A549 (cell line): ENCODE measurements around the gene SKAP1. TPM values are rescaled to one million over a fixed set of nuclear protein-coding genes. Genes with fewer than 3 reads are reported as not detected.

Experiments
- ATAC-seq, 2 experiments: fragments of 200-7000 bp in 1 of 2; fragments of >200 bp in 1 of 2; cut with Nextera tagmentation in 1 of 2; cut with Tn5 transposase in 1 of 2; 3 replicates each; pipeline versions ENCODE4 v1.8.0 to v1.9.1; 2018 to 2020; ENCODE audit warnings: mild to moderate bottlenecking in 1 of 2, moderate library complexity in 1 of 2
- CTCF ChIA-PET: fragments of 300-600 bp; sonication (Branson Sonifier 250); formaldehyde crosslinking; extraction: SDS; loops from one replicate; lab custom pipeline; 2021; ENCODE audit warnings: antibody characterized with exemption, inconsistent platforms; lab: Yijun Ruan, JAX
- POLR2A ChIA-PET: fragments of 350-600 bp; formaldehyde crosslinking; extraction: SDS; loops from one replicate; lab custom pipeline; 2021; ENCODE audit warnings: antibody characterized with exemption, inconsistent platforms; lab: Yijun Ruan, JAX
- DNase-seq, 2 experiments: peaks; one replicate each; pipeline versions ENCODE4 v3.0.0 to v3.0.0-alpha.2; 2011 to 2016; ENCODE audit warnings: low read depth in 1 of 2, low spot score in 1 of 2
- FAIRE-seq: peaks from 2 replicates; lab custom pipeline; 2011; peaks lifted over from hg19 to GRCh38; lab: Jason Lieb, UNC
- H3K27ac ChIP-seq, 2 experiments: fragments of >200 bp; sonication (Bioruptor Twin); formaldehyde crosslinking; 3 replicates each; pipeline ENCODE4 v1.5.1; 2016 to 2017
- H3K4me1 ChIP-seq: fragments of >200 bp; sonication (Bioruptor Twin); formaldehyde crosslinking; 3 replicates; pipeline ENCODE4 v1.6.1; 2016
- H3K4me2 ChIP-seq: fragments of >200 bp; sonication (Bioruptor Twin); formaldehyde crosslinking; 3 replicates; pipeline ENCODE4 v1.6.1; 2016
- H3K4me3 ChIP-seq: fragments of >200 bp; sonication (Bioruptor Twin); formaldehyde crosslinking; 3 replicates; pipeline ENCODE4 v1.5.1; 2016
- H3K9me3 ChIP-seq: fragments of >200 bp; sonication (Bioruptor Twin); formaldehyde crosslinking; 3 replicates; pipeline ENCODE4 v1.6.1; 2016
- CEBPB ChIP-seq, 2 experiments: fragments of >200 bp in 1 of 2; sonication (Bioruptor Twin) in 1 of 2; formaldehyde crosslinking in 1 of 2; IDR thresholded peaks; 2 replicates each; pipeline ENCODE4 v1.6.1; 2012 to 2016
- CHD4 ChIP-seq: fragments of 200-600 bp; sonication (generic); IDR thresholded peaks from 2 replicates; pipeline ENCODE4 v1.6.1; 2016; ENCODE audit warnings: antibody characterized with exemption, mild to moderate bottlenecking, borderline replicate concordance
- EHF ChIP-seq: fragments of 250-450 bp; sonication (Bioruptor Pico); IDR thresholded peaks from 2 replicates; pipeline ENCODE4 v1.5.0; 2020; ENCODE audit warnings: mild to moderate bottlenecking
- EP300 ChIP-seq, 2 experiments: fragments of >200 bp; sonication (Bioruptor Twin); formaldehyde crosslinking; IDR thresholded peaks; 2 replicates in 1 of 2; 3 replicates in 1 of 2; pipeline ENCODE4 v1.6.1; 2016 to 2017
- FOSL2 ChIP-seq, 2 experiments: fragments of 450-650 bp in 1 of 2; fragments of >200 bp in 1 of 2; sonication (Bioruptor Twin) in 1 of 2; formaldehyde crosslinking; IDR thresholded peaks; 2 replicates each; pipeline versions ENCODE4 v1.5.0 to v1.6.1; 2016 to 2020; ENCODE audit warnings: mild to moderate bottlenecking in 1 of 2, moderate library complexity in 1 of 2
- FOXS1 ChIP-seq: fragments of 250-450 bp; sonication (Bioruptor Pico); IDR thresholded peaks from 2 replicates; pipeline ENCODE4 v1.5.0; 2020; ENCODE audit warnings: mild to moderate bottlenecking, moderate library complexity
- GATA3 ChIP-seq: IDR thresholded peaks from 2 replicates; pipeline ENCODE4 v1.6.1; 2012; ENCODE audit warnings: borderline replicate concordance
- HEYL ChIP-seq: fragments of 250-450 bp; sonication (Bioruptor Pico); IDR thresholded peaks from 2 replicates; pipeline ENCODE4 v1.8.0; 2021; ENCODE audit warnings: mild to moderate bottlenecking, moderate library complexity
- HOXB13 ChIP-seq: fragments of 250-450 bp; sonication (Bioruptor Pico); IDR thresholded peaks from 2 replicates; pipeline ENCODE4 v1.5.0; 2020; ENCODE audit warnings: low read depth, mild to moderate bottlenecking, moderate library complexity
- JUN ChIP-seq, 2 experiments: fragments of >200 bp; sonication (Bioruptor Twin); formaldehyde crosslinking; IDR thresholded peaks; 2 replicates in 1 of 2; 3 replicates in 1 of 2; pipeline ENCODE4 v1.6.1; 2016 to 2017
- KDM5A ChIP-seq: fragments of 200-600 bp; sonication (generic); IDR thresholded peaks from 2 replicates; pipeline ENCODE4 v1.6.1; 2016; ENCODE audit warnings: antibody characterized with exemption, mild to moderate bottlenecking
- MAFK ChIP-seq: fragments of 450-650 bp; IDR thresholded peaks from 2 replicates; pipeline ENCODE4 v1.6.1; 2014; ENCODE audit not compliant: partially characterized antibody
- RARB ChIP-seq: fragments of 250-450 bp; sonication (Bioruptor Pico); IDR thresholded peaks from 2 replicates; pipeline ENCODE4 v1.8.0; 2021; ENCODE audit warnings: mild to moderate bottlenecking, moderate library complexity
- SMC3 ChIP-seq: fragments of >200 bp; sonication (Bioruptor Twin); formaldehyde crosslinking; IDR thresholded peaks from 3 replicates; pipeline ENCODE4 v1.6.1; 2018; ENCODE audit warnings: inconsistent platforms
- SREBF2 ChIP-seq: fragments of 450-650 bp; IDR thresholded peaks from 2 replicates; pipeline ENCODE4 v1.6.1; 2014; ENCODE audit warnings: mild to moderate bottlenecking, moderate library complexity
- TP53 ChIP-seq: fragments of 250-450 bp; sonication (Bioruptor Pico); IDR thresholded peaks from 2 replicates; pipeline ENCODE4 v1.5.0; 2021; ENCODE audit warnings: mild to moderate bottlenecking, moderate library complexity
- ZNF302 ChIP-seq: fragments of 250-450 bp; sonication (Bioruptor Pico); IDR thresholded peaks from 2 replicates; pipeline ENCODE4 v1.9.0; 2021; ENCODE audit warnings: inconsistent platforms, mild to moderate bottlenecking, moderate library complexity
- WGBS: methylation state at CpG from one replicate; pipeline ENCODE4 v1.1.6; 2017; ENCODE audit errors: missing lambda C conversion rate; 5-methylcytosine and 5-hydroxymethylcytosine counted together
- polyA plus RNA-seq, 4 experiments: library from polyadenylated mRNA; depleted of rRNA in 3 of 4; stranded (reverse); fragments of >200 nt; fragmentation: RNase III in 1 of 4; extraction: RNeasy Plus Mini Kit Qiagen cat#74134 plus additional on column Dnase treatment in 1 of 4; gene quantifications; 2 replicates in 3 of 4; 3 replicates in 1 of 4; pipeline ENCODE4 v1.2.3, GENCODE V29; 2011 to 2017
- TF ChIP-seq, protein P1 (sequence below): IDR thresholded peaks from 2 replicates; pipeline ENCODE4 v1.6.1; 2012
- TF ChIP-seq, protein P2 (sequence below): fragments of 200-600 bp; sonication (generic); IDR thresholded peaks from 2 replicates; pipeline ENCODE4 v1.6.1; 2016; ENCODE audit warnings: antibody characterized with exemption, mild to moderate bottlenecking, moderate library complexity
- TF ChIP-seq, protein P3 (sequence below): IDR thresholded peaks from 2 replicates; pipeline ENCODE4 v1.6.1; 2012; ENCODE audit warnings: low read depth, borderline replicate concordance

The SKAP1 gene
- polyA plus RNA-seq, 2 of the 4 experiments (the other 2 are of a cell fraction), result 0.14 to 0.78 TPM

DNA sequence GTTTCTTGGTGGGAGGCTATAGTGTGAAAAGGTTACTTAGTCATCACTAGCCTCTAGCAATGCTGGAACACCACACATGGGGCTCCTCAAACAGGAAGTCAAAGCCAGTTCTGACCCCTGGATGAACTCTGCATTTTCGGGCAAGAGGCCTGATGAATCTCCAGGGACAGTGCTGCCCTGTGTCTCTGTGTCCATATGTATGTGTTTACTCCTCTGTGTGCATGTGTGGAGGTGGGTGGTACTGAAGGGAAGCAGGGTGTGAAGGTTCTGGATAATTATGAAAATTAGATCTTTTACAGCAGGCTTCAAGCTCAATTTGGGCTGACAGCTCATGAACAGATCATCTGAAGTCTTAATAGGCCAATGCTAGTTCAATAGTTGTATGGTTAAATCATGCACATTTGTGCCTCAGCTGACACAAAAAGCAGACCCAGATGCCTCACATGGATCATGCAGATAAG lies 188.9 kb downstream of the SKAP1 start:
- ChIA-PET POLR2A (no interaction called here), CTCF (interaction anchor here (1.3 to 15.3 kb wide), 4 partner anchors 8 to 377 kb away, joined by 3 to 217 read pairs (median 7); partner anchors contain the start of gene HOXB5)
- Histone ChIP-seq H3K27ac (peak overlapping the region; percentile 62 to 77), H3K4me2 (peak overlapping the region; percentile 40), H3K9me3 (no peaks in the 10 kb centered on the region), H3K4me3 (no peak overlapping the region), H3K4me1 (peaks cover 82% of the 10 kb centered on the region)
- FAIRE-seq, result peak; percentile 13
- peak; percentile 50 to 73; a peak in 5 of 6 replicates for ATAC-seq
- DNase-seq, result peak; percentile 74 to 90
- 0% methylated on average over 1 of the region's 1 CpG for WGBS
- TF ChIP-seq HOXB13 (CRISPR knock-in tag), result peak; percentile 14; the same call in 1 of the 2 replicates
- 0 out of 5 replicates have a peak, but pooled peaks of 1 of the 2 experiments have one; percentile 6 for TF ChIP-seq JUN (IDR thresholded peaks at IDR 0.05)
- TF ChIP-seq KDM5A, result no peak
- TF ChIP-seq, protein P1, sequence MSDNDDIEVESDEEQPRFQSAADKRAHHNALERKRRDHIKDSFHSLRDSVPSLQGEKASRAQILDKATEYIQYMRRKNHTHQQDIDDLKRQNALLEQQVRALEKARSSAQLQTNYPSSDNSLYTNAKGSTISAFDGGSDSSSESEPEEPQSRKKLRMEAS, result peak; percentile 82
- TF ChIP-seq GATA3, result peak; percentile 87; the same call in 1 of the 2 replicates
- TF ChIP-seq CEBPB (IDR thresholded peaks at IDR 0.05), result peak in 1 of 2 experiments; percentile 34; a peak in 1 of 4 replicates
- no peak for TF ChIP-seq FOSL2 (IDR thresholded peaks at IDR 0.05)
- TF ChIP-seq FOSL2 (CRISPR knock-in tag; IDR thresholded peaks at IDR 0.05), result peak; percentile 73
- peak; percentile 50; the same call in 1 of the 2 replicates for TF ChIP-seq HEYL (CRISPR knock-in tag)
- peak; percentile 93 for TF ChIP-seq RARB (CRISPR knock-in tag)
- peak; percentile 62; the same call in 1 of the 2 replicates for TF ChIP-seq ZNF302 (CRISPR knock-in tag)
- no peak for TF ChIP-seq SREBF2
- TF ChIP-seq, protein P2, sequence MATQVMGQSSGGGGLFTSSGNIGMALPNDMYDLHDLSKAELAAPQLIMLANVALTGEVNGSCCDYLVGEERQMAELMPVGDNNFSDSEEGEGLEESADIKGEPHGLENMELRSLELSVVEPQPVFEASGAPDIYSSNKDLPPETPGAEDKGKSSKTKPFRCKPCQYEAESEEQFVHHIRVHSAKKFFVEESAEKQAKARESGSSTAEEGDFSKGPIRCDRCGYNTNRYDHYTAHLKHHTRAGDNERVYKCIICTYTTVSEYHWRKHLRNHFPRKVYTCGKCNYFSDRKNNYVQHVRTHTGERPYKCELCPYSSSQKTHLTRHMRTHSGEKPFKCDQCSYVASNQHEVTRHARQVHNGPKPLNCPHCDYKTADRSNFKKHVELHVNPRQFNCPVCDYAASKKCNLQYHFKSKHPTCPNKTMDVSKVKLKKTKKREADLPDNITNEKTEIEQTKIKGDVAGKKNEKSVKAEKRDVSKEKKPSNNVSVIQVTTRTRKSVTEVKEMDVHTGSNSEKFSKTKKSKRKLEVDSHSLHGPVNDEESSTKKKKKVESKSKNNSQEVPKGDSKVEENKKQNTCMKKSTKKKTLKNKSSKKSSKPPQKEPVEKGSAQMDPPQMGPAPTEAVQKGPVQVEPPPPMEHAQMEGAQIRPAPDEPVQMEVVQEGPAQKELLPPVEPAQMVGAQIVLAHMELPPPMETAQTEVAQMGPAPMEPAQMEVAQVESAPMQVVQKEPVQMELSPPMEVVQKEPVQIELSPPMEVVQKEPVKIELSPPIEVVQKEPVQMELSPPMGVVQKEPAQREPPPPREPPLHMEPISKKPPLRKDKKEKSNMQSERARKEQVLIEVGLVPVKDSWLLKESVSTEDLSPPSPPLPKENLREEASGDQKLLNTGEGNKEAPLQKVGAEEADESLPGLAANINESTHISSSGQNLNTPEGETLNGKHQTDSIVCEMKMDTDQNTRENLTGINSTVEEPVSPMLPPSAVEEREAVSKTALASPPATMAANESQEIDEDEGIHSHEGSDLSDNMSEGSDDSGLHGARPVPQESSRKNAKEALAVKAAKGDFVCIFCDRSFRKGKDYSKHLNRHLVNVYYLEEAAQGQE, result no peak
- TF ChIP-seq FOXS1, result 0 out of 2 replicates have a peak, but pooled peaks have one; percentile 24
- TF ChIP-seq CHD4, result no peak
- TF ChIP-seq TP53 (CRISPR knock-in tag), result 0 out of 2 replicates have a peak, but pooled peaks have one; percentile 13
- 0 out of 2 replicates have a peak, but pooled peaks have one; percentile 75 for TF ChIP-seq EHF (CRISPR knock-in tag)
- TF ChIP-seq EP300 (IDR thresholded peaks at IDR 0.05), result peak in 1 of 2 experiments; percentile 41; a peak in 1 of 5 replicates

DNA sequence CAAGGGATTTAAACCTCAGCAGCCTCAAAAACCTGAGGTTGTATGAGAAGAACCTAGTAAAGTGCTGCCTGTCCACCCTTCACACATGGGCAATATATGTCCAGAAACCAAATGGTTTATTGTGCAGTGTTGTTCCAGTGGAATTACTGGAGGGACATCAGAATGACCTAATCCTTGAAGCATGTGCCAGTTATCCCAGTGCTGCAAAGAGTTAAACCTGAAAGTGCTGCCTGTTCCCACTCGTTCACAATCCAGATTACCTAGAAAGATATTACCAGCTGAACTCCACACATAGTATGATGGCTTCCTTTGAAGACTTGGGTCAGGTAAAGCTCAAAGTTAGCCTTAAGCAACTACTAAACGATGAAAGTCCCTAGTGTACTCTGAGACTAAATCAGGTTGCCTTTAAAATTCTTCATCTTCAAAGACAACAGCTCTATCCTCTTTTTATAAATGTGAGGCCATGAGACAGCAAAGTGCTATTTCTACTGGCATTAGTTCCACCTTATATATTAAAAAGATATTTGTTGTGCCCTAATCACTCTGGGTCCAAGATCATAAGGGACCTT lies 189.4 kb downstream of the SKAP1 start:
- Histone ChIP-seq H3K4me2 (peak overlapping the region; percentile 40), H3K4me1 (peaks cover 79% of the 10 kb centered on the region), H3K9me3 (no peaks in the 10 kb centered on the region), H3K27ac (peak overlapping the region; percentile 62 to 77), H3K4me3 (no peak overlapping the region)
- DNase-seq (peak; percentile 23 to 70), FAIRE-seq (peak; percentile 94), ATAC-seq (peak; percentile 20 to 31; a peak in 3 of 6 replicates)
- 3% methylated on average over 2 of the region's 2 CpGs for WGBS
- ChIA-PET POLR2A (no interaction called here), CTCF (interaction anchor here (1.3 to 15.3 kb wide), 4 partner anchors 9 to 378 kb away, joined by 3 to 217 read pairs (median 7); partner anchors contain the start of gene HOXB5)
- TF ChIP-seq EP300 (IDR thresholded peaks at IDR 0.05) (no peak), CHD4 (no peak), MAFK (no peak), JUN (IDR thresholded peaks at IDR 0.05) (0 out of 5 replicates have a peak, but pooled peaks of 1 of the 2 experiments have one; percentile 20), SREBF2 (no peak), SMC3 (no peak)
- TF ChIP-seq, protein P3, sequence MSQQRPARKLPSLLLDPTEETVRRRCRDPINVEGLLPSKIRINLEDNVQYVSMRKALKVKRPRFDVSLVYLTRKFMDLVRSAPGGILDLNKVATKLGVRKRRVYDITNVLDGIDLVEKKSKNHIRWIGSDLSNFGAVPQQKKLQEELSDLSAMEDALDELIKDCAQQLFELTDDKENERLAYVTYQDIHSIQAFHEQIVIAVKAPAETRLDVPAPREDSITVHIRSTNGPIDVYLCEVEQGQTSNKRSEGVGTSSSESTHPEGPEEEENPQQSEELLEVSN, result peak; percentile 59; the same call in 1 of the 2 replicates
- TF ChIP-seq, protein P1, result no peak
